MG63 (cell line): ENCODE data around the gene ADIRF. TPM values are rescaled to one million over a fixed set of nuclear protein-coding genes. Genes with fewer than 3 reads are reported as not detected.
A peak's percentile ranks its signal among the peaks of the same experiment; 100 is the strongest.
"Not testable (repeated sequence)": the region's sequence is repeated elsewhere in the genome, so short reads cannot be mapped to it uniquely, and the experiment has no call there.

Experiments
- DNase-seq: peaks from one replicate; pipeline ENCODE4 v3.0.0-alpha.2; 2020
- H3K27me3 ChIP-seq: fragments of 250-450 bp; sonication (Bioruptor Pico); 2 replicates; pipeline ENCODE4 v1.5.1; 2020; ENCODE audit warnings: mild to moderate bottlenecking, moderate library complexity
- H3K36me3 ChIP-seq: fragments of 250-450 bp; sonication (Bioruptor Pico); 2 replicates; pipeline ENCODE4 v1.5.1; 2020; ENCODE audit warnings: mild to moderate bottlenecking, moderate library complexity
- H3K4me3 ChIP-seq: fragments of 250-450 bp; sonication (Bioruptor Pico); 2 replicates; pipeline ENCODE4 v1.5.1; 2020; ENCODE audit warnings: mild to moderate bottlenecking, moderate library complexity
- H3K9me3 ChIP-seq: fragments of 250-450 bp; sonication (Bioruptor Pico); 2 replicates; pipeline ENCODE4 v1.5.1; 2020; ENCODE audit warnings: mild to moderate bottlenecking, moderate library complexity
- total RNA-seq: library from RNA; depleted of rRNA; stranded (reverse); fragments of >200 nt; shearing (Covaris generic); gene quantifications from 2 replicates; pipeline ENCODE4 v1.2.3, GENCODE V29; 2014; ENCODE audit warnings: low replicate concordance

Gene ADIRF
- total RNA-seq, 1 experiment from 2014 or later = 165 TPM

GRCh38 chr10:86943316-86944030, 24.8 kb upstream of the ADIRF start:
- Histone ChIP-seq H3K36me3 (no peaks in the 10 kb centered on the region), H3K9me3 (no peaks in the 10 kb centered on the region), H3K27me3 (no peaks in the 10 kb centered on the region), H3K4me3 (no peak overlapping the region)
- DNase-seq = no peak

- H3K9me3 ChIP-seq = no peaks in the 10 kb centered on the region
- no peak overlapping the region for H3K4me3 ChIP-seq
- no peaks in the 10 kb centered on the region for H3K27me3 ChIP-seq
- DNase-seq = no peak
- H3K36me3 ChIP-seq = no peaks in the 10 kb centered on the region
Observed at GRCh38 chr10:86944031-86944419, 24.3 kb upstream of the ADIRF start.

GRCh38 chr10:86944471-86944870, 23.8 kb upstream of the ADIRF start:
- DNase-seq = no peak
- H3K36me3 ChIP-seq = no peaks in the 10 kb centered on the region
- H3K27me3 ChIP-seq = no peaks in the 10 kb centered on the region
- H3K9me3 ChIP-seq = no peaks in the 10 kb centered on the region
- H3K4me3 ChIP-seq = no peak overlapping the region

DNA sequence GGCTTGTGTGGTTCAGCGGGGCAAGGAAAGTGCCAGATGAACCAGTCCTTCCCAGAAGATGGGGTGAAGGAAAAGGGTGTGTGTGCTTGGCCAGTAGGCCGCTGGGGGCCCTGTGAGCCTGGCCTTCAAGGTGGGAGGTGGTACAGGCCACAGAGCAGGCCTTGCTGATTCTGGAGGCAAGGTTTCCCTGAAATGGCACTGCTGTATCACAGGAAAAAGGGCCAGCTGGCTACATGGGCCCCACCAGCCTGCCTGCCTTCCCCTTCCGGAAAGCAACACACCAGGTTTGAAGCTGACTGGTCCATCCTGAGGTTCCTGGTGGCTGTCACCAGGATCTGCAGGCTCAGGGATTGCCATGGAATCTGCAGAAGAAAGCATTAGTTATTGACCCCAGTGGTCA, 23.4 kb upstream of the ADIRF start:
- Histone ChIP-seq H3K4me3 (no peak overlapping the region), H3K9me3 (no peaks in the 10 kb centered on the region), H3K36me3 (no peaks in the 10 kb centered on the region), H3K27me3 (no peaks in the 10 kb centered on the region)
- DNase-seq = no peak

- H3K4me3 ChIP-seq = no peak overlapping the region
- H3K9me3 ChIP-seq = no peaks in the 10 kb centered on the region
- no peaks in the 10 kb centered on the region for H3K27me3 ChIP-seq
- no peak for DNase-seq
- H3K36me3 ChIP-seq = no peaks in the 10 kb centered on the region
Observed at GRCh38 chr10:86945361-86946212, 22.7 kb upstream of the ADIRF start.

DNA sequence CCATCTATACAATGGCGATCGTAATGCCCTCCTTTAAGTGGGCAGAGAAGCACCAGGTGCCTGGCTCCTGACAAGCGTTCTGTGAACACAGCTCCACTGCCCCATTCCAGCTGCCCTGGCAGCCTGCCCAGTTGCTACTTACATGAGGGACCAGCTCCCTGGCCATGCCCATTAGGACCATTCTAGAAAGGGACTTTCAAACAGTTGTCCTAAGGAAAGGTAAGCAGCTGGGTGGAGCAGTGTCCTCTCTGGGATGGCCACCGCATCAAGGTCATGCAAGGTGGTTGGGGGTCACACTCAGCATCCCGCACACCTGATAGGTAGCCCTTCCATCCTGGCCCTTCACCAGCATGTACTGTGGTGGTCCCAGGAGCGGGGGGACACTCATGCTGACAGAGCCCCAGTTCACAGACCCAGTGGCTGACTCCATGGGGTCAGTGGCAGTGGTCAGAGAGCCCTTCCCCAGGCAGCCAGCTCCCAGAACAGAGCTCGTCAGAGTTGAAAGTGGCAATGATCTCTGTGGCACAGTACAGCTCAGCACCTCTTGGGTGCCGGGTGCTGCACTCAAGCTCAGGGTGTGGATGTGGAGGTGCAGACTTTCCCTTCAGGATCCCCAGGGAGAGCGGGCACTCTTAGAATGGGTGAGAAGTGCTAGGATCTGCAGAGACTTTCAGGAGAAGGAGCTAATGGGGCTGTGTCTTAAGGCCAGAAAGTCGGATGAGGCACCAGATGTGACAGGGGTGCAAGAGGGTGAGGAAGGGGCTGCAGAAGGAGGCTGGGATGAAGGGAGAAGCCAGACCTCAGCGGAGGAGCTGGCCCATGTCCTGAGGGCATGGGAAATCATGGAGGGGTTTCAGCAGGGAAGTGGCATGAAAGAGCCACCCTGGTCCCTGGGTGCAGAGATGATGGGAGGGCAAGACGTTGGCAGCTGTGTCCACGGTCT, 21.8 kb upstream of the ADIRF start:
- Histone ChIP-seq H3K36me3 (no peaks in the 10 kb centered on the region), H3K9me3 (no peaks in the 10 kb centered on the region), H3K4me3 (no peak overlapping the region), H3K27me3 (no peaks in the 10 kb centered on the region)
- no peak for DNase-seq

GRCh38 chr10:86947806-86948205, 20.5 kb upstream of the ADIRF start:
- DNase-seq, H3K36me3 ChIP-seq, H3K4me3 ChIP-seq, H3K9me3 ChIP-seq, H3K27me3 ChIP-seq: not testable (repeated sequence)

DNA sequence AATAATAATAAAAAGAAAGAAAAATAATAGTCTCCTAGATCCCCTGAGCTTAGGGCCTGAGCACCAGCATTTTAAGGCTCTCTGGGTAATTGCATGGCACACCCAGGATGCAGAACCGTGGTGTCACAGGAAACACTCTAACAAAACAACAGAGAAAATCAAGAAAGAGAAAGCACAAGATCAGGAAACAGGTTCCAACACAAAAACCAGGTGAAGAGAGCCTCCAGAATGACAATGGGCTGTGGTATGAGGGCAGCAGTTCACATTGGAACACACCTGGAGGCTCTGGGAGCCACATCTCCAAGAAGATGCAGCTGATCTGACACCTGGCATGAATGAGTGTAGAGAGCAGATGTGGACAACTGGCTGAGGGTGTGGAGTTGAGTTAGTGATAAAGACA, 17.9 kb upstream of the ADIRF start:
- Histone ChIP-seq H3K27me3 (no peaks in the 10 kb centered on the region), H3K4me3 (no peak overlapping the region), H3K9me3 (no peaks in the 10 kb centered on the region), H3K36me3 (no peaks in the 10 kb centered on the region)
- no peak for DNase-seq

DNA sequence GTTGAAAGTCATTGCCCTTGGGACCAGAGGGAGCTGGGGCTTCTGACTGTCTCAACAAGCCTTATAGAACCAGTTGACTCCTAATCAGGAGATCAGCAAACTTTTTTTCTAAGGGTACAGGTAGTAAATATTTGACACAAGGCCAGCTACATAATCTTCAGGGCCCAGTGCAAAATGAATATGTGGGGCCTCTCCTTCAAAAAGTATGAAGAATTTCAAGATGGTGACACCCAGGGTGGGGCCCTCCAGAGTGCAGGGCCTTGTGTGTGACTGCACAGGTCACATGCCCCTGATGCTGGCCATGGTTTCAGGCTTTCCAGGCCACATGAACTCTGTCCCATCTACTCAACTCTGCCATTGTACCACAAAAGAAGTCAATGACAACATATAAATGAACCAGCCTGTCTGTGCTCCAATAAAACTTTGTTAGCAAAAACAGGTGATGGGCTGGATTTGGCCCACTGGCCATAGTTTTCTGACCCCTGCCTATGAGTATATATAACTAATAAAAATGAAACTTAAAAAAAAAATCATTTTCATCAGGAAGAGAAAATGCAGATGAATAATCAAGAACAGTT, 17.0 kb upstream of the ADIRF start:
- Histone ChIP-seq H3K36me3 (no peaks in the 10 kb centered on the region), H3K9me3 (no peaks in the 10 kb centered on the region), H3K4me3 (no peak overlapping the region), H3K27me3 (no peaks in the 10 kb centered on the region)
- no peak for DNase-seq

GRCh38 chr10:86952106-86952505, 16.2 kb upstream of the ADIRF start:
- no peaks in the 10 kb centered on the region for H3K36me3 ChIP-seq
- no peak overlapping the region for H3K4me3 ChIP-seq
- no peaks in the 10 kb centered on the region for H3K9me3 ChIP-seq
- no peak for DNase-seq
- H3K27me3 ChIP-seq = no peaks in the 10 kb centered on the region

GRCh38 chr10:86952697-86953096, 15.6 kb upstream of the ADIRF start:
- not testable (repeated sequence) for H3K36me3 ChIP-seq

GRCh38 chr10:86953747-86954680, 14.3 kb upstream of the ADIRF start:
- DNase-seq = peak; percentile 87
- H3K36me3 ChIP-seq = no peaks in the 10 kb centered on the region
- no peaks in the 10 kb centered on the region for H3K9me3 ChIP-seq
- H3K4me3 ChIP-seq = no peak overlapping the region
- H3K27me3 ChIP-seq = no peaks in the 10 kb centered on the region

More at GRCh38 chr10:86952697-86953096, 15.6 kb upstream of the ADIRF start:
- not testable (repeated sequence) for H3K27me3 ChIP-seq, H3K4me3 ChIP-seq, DNase-seq, H3K9me3 ChIP-seq

DNA sequence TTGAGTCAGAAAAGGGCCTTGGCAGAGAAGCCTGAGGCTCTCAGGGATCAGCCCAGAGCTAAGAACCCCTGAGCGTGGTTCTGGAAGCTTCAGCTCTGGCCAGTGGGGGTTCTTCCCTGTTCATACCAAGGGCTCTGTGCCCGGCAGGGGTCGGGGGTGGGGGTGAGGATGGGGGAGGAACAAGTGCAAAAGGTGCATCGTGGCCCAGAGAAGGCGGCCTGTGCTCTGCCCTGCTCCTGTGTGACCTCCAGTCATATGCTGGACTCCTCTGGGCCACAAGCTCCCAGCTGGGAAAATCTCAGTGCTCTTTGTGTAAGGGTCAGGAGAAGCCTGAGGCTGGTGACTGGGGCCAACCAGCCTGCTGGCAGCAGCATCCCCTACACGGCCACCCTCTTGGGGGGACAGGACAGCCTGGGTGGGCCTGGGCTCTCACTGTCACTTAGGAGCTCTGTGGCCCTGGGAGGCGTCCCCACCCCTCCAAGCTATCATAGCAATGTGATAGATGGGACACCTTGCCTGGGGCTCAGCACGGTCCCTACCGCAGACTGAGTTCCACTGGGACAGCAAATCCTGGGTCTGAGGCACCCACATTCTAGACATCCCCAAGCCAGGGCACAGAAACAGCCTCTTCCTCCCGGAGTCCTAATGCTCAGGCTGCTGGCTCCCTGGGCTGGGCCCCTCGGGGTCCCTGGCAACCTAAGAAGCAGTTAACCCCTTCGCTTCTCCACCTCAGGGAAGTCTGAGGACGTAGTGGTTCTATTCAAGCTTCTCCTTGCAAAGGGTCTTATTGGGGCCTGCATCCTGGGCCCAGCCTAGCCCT, 13.4 kb upstream of the ADIRF start:
- H3K27me3 ChIP-seq = no peaks in the 10 kb centered on the region
- H3K4me3 ChIP-seq = no peak overlapping the region
- DNase-seq = no peak
- H3K36me3 ChIP-seq = no peaks in the 10 kb centered on the region
- no peaks in the 10 kb centered on the region for H3K9me3 ChIP-seq

DNA sequence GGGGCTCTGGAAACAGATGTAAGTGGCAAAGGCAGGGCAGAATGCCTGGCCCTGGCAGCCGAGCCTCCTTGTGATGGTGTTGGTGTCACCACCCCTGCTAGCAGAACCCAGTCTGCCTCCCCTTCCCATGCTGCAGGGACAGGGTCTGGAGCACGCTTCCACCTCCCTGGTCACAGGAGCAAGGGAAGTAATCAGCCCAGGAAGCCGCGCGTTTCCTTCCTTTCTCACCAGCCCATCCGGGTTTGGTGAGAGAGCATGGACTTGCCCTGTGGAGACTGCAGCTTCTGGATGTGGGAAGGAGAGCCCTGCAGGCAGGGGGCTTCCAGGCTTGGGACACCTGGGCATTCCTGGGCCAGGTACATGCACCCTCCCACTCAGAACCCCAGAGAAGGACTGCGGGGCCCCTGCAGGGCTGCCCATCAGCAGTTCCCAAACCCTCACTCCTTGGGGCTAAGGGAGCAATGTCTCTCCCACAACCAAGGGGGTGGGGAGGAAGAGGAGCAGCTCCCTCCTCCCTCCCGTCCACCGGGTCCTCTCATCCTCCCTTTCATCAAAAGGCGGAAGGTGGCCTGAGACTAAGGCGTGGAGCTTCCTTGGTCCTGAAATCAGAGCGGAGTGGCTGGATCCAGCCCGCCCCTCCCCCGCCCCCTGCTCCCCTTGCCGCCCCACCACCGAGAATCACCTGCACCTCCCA, 12.6 kb upstream of the ADIRF start:
- DNase-seq = no peak
- H3K9me3 ChIP-seq = no peaks in the 10 kb centered on the region
- no peaks in the 10 kb centered on the region for H3K36me3 ChIP-seq

More for the DNA sequence above, 12.6 kb upstream of the ADIRF start:
- H3K27me3 ChIP-seq = no peaks in the 10 kb centered on the region
- H3K4me3 ChIP-seq = no peak overlapping the region
